Peyer's patch (tissue), 4 donors: ENCODE measurements around the gene SHD.

Source experiments
- POLR2A ChIP-seq, 2 donors: fragments of 450-650 bp; IDR thresholded peaks; one replicate each; pipeline ENCODE4 v1.5.1; 2017; ENCODE audit warnings: antibody characterized with exemption in 2 of 2, mild to moderate bottlenecking in 2 of 2, moderate library complexity in 2 of 2
- TF ChIP-seq, protein P1 (sequence below), 6 experiments: fragments of 450-650 bp in 4 of 6; fragments of 200-600 bp in 2 of 6; sonication (generic) in 1 of 6; IDR thresholded peaks; one replicate each; pipeline ENCODE4 v1.5.1; 2017 to 2019; ENCODE audit warnings: antibody characterized with exemption in 6 of 6, mild to moderate bottlenecking in 3 of 6, moderate library complexity in 1 of 6

DNA sequence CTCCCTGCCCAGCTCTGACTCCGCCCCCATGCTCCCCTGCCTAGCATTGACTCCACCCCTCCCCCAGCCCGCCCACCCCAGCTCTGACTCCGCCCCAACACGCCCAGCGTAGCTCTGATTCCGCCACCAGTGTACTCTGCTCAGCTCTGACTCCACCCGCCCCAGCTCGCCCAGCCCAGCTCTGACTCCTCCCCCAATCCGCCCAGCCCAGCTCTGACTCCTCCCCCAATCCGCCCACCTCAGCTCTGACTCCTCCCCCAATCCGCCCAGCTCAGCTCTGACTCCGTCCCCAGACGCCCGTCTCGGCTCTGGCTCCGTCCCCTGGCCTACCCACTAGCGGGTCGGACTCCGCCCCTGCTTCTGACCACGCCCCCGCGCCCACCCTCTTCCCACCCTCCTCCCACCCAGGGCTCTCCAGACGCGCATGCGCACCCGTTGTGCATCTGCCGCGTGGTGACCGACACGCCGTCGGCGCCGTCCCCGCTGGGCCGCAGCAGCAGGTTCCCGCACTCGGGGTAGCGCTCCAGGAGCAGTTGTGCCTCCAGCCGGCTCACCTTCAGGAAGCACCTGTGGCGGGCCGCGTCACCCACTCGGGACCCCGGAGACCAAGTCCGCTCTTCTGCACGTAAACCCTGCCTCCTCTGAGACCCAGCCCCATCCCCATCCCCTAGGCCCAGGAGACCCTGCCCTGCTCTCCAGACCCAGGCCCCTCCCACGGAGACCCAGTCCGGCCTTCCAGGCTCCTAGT, 49.4 kb downstream of the SHD start:
- TF ChIP-seq, protein P1, sequence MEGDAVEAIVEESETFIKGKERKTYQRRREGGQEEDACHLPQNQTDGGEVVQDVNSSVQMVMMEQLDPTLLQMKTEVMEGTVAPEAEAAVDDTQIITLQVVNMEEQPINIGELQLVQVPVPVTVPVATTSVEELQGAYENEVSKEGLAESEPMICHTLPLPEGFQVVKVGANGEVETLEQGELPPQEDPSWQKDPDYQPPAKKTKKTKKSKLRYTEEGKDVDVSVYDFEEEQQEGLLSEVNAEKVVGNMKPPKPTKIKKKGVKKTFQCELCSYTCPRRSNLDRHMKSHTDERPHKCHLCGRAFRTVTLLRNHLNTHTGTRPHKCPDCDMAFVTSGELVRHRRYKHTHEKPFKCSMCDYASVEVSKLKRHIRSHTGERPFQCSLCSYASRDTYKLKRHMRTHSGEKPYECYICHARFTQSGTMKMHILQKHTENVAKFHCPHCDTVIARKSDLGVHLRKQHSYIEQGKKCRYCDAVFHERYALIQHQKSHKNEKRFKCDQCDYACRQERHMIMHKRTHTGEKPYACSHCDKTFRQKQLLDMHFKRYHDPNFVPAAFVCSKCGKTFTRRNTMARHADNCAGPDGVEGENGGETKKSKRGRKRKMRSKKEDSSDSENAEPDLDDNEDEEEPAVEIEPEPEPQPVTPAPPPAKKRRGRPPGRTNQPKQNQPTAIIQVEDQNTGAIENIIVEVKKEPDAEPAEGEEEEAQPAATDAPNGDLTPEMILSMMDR (IDR thresholded peaks at IDR 0.05), result no peak
- no peak for TF ChIP-seq POLR2A (IDR thresholded peaks at IDR 0.05)
